Astrocyte of the spinal cord (primary cell): ENCODE data around the gene NHSL2.
A peak's percentile ranks its signal among the peaks of the same experiment; 100 is the strongest.

Experiments
- DNase-seq: peaks from one replicate; pipeline ENCODE4 v3.0.0; 2011; ENCODE audit warnings: low read depth, low spot score
- H3K4me3 ChIP-seq: 2 replicates; pipeline ENCODE4 v1.5.1; 2011; ENCODE audit warnings: low read depth, mild to moderate bottlenecking, low read length, moderate library complexity
- CTCF ChIP-seq: IDR thresholded peaks from 2 replicates; pipeline ENCODE4 v1.5.1; 2012; ENCODE audit warnings: low read depth, mild to moderate bottlenecking, low read length, inconsistent platforms
- in situ Hi-C: cut with HindIII; loops from 2 replicates; pipeline ENCODE4 v1.10.0; 2017; ENCODE audit warnings: low sequenced_read_pairs

Gene NHSL2

GRCh38 chrX:72025236-72025770, 114.7 kb downstream of the NHSL2 start:
- TF ChIP-seq CTCF, result no peak
- in situ Hi-C loops, result no loop called here
- no peak overlapping the region for H3K4me3 ChIP-seq
- DNase-seq, result no peak

DNA sequence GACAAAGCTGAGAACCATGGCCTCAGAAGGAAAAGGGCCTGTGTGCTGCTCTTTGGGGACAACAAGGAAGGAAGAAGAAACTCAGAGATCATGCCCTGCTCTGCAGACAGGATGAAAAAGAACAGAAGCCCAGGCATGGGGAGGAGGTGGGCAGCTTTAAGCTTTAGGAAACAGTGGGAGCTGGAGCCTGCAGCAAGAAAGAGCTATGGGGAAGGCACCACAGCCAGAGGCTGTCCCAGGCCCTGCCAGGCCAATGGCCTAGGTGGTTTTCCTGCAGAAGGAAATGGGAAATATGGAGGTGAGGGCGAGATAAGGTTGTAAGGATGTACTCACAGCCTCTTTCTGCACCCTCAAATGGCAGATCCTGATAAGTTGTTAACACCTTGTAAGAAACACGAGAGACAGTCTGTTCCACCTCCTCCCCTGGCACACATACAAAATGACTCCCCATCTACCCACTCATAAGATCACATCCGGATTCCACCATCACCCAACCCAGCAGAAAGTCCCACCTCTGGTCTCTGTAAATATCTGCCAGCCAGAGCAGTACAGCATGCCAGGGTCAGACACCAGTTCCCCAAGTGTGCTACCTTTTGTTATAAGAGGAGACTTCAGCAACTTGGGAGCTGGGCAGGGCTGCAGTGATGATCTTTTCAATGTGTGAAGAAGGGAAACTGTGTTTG, 115.8 kb downstream of the NHSL2 start:
- TF ChIP-seq CTCF, result no peak
- DNase-seq, result no peak
- in situ Hi-C loops, result no loop called here
- H3K4me3 ChIP-seq, result no peak overlapping the region

DNA sequence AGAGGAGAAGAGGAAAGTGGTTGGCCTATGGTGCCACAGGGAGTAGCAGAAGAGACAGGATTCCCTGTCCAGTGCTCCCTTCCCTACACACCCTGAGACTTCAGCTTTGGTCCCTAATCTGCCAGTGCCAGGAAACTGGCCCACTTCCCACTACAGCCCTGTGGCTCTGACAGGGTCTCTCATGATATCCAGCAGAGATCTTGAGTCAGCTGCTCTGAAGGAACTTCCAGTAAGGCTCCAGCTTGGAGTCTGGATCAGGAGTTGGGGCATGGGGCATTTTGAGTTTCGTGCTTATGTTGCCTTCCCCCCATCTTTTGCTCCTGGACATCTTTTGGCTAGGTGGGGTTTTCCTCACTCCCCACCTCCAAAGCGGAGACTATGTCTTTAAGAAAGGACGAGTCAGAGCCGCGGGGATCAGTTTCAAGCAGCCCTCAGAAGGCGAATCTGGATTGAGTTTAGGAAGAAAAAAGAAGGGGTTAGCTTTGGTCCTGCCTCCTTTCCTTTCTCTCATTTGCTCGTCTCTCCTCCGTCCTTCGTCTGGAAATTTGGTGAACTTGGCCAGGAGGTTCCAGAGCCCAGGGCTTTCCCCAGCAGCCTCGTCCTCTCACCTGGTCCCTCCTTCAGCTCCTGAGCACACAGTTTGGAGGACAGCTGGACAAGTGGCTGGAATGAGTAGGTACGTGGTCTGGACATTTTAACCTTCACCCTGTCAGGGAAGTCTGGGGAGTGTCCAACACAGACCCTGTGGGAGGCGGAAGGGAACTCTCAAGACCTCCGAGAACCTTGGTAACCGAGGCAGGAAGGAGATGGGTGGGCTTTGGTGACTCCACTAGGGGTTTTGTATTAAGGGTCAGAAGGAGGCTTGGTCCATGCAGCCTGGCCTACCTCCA, 116.6 kb downstream of the NHSL2 start:
- in situ Hi-C loops, result no loop called here

DNA sequence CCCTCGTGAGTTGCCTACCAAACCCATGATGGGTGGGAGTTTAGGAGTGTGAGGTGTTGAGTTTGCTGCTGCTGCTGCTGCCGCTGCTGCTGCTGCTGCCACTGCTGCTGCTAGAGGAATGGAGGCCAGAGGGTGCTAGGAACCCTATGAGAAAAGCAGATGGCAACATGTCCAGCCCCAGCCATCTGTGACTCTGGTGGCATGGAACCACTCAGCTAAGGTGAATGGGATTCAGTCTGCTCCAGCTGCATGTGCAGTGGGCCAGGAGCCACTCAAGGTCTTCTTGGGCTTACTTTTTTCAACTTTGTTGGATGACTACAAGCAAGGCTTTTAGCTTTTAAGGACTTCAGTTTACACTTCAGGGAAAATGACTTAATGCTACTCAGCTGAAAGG, 117.3 kb downstream of the NHSL2 start:
- peak overlapping the region; percentile 20 for H3K4me3 ChIP-seq
- no peak for DNase-seq
- TF ChIP-seq CTCF, result no peak
- in situ Hi-C loops, result no loop called here

More for the DNA sequence above, 116.6 kb downstream of the NHSL2 start:
- H3K4me3 ChIP-seq, result peak overlapping the region; percentile 20
- no peak for DNase-seq
- TF ChIP-seq CTCF, result no peak

- in situ Hi-C loops, result no loop called here
- DNase-seq, result no peak
- no peak for TF ChIP-seq CTCF
- H3K4me3 ChIP-seq, result no peak overlapping the region
Measured at GRCh38 chrX:72028701-72029470, 118.2 kb downstream of the NHSL2 start.
